ENCODE data around the gene NTSR1.

Gene NTSR1

GRCh38 chr20:62739067-62739466, 30.4 kb downstream of the NTSR1 start:
- H3K4me3 ChIP-seq (ENCODE audit: low read depth, low read length), result no peak overlapping the region
- no peak for TF ChIP-seq CTCF (IDR thresholded peaks at IDR 0.05; ENCODE audit: borderline replicate concordance, insufficient read depth, low read depth, low read length)

GRCh38 chr20:62739581-62740285, 31.1 kb downstream of the NTSR1 start:
- peak overlapping the region; percentile 24 for H3K4me3 ChIP-seq (ENCODE audit: low read depth, low read length)
- no peak for TF ChIP-seq CTCF (IDR thresholded peaks at IDR 0.05; ENCODE audit: borderline replicate concordance, insufficient read depth, low read depth, low read length)

- TF ChIP-seq CTCF (IDR thresholded peaks at IDR 0.05; ENCODE audit: borderline replicate concordance, insufficient read depth, low read depth, low read length), result no peak
- no peak overlapping the region for H3K4me3 ChIP-seq (ENCODE audit: low read depth, low read length)
Measured at GRCh38 chr20:62740286-62741141, 31.9 kb downstream of the NTSR1 start.

- TF ChIP-seq CTCF (IDR thresholded peaks at IDR 0.05; ENCODE audit: borderline replicate concordance, insufficient read depth, low read depth, low read length), result no peak
- H3K4me3 ChIP-seq (ENCODE audit: low read depth, low read length), result no peak overlapping the region
Measured at GRCh38 chr20:62741191-62741691, 32.6 kb downstream of the NTSR1 start.

- H3K4me3 ChIP-seq (ENCODE audit: low read depth, low read length), result no peak overlapping the region
- TF ChIP-seq CTCF (IDR thresholded peaks at IDR 0.05; ENCODE audit: borderline replicate concordance, insufficient read depth, low read depth, low read length), result no peak
Measured at GRCh38 chr20:62741701-62742491, 33.3 kb downstream of the NTSR1 start.

GRCh38 chr20:62742550-62742949, 33.9 kb downstream of the NTSR1 start:
- TF ChIP-seq CTCF (IDR thresholded peaks at IDR 0.05; ENCODE audit: borderline replicate concordance, insufficient read depth, low read depth, low read length), result no peak
- no peak overlapping the region for H3K4me3 ChIP-seq (ENCODE audit: low read depth, low read length)
